Dermis microvascular lymphatic vessel endothelial cell (primary cell): ENCODE measurements around the gene APH1B. TPM values are rescaled to one million over a fixed set of nuclear protein-coding genes. Genes with fewer than 3 reads are reported as not detected.
A peak's percentile ranks its signal among the peaks of the same experiment; 100 is the strongest.

Experiments
- DNase-seq, 2 donors: peaks; one replicate each; pipeline versions ENCODE4 v3.0.0 to v3.0.0-alpha.2; 2010; ENCODE audit warnings: low read depth in 2 of 2
- total RNA-seq: library from RNA; depleted of rRNA; stranded (reverse); fragments of >200 nt; gene quantifications from 2 replicates; pipeline ENCODE4 v1.2.1, GENCODE V29; 2014

APH1B gene
- total RNA-seq, 1 donor from 2014 or later = 18.9 TPM

GRCh38 chr15:63252292-63252691 lies 25.1 kb upstream of the APH1B start:
- DNase-seq = no peak

DNA sequence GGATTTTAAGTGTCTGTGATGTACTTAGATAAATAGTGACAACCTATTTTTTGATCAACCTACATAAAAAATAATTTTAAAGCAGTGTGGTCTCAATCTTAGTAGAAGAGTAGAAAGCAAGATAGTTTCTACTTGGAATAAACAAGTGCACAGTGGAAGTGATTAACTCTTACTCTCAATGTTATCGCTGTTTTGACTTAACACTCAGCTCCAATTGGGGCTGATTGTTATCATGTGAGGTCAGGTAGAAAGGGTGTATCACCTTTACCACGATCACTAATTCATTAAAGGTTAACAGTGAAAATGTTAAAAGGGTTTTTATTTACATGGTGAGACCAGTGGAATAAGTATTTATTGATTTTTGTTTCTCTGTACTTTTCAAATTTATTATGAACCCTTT lies 22.4 kb upstream of the APH1B start:
- DNase-seq = no peak

DNA sequence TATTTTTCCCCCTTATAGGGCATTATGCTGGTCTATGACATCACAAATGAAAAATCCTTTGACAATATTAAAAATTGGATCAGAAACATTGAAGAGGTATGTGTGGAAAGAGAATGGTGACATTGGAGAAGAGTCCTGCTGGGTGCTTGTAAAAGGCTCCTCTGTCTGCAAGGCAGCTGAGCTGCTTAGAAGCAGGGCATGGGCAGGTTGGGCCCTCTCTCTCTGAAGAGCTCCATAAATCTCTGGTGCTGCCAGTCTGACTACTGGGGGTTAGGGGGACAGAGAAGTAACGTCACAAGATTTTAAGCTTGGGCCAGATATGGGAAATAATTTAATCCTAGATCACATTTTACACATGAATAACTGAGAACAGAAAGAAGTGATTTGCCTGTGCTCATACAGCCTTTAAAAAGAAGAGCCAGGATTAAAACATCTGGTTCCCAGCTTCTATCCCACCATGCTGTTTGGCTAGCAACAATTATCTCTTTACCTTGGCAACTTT lies 21.9 kb upstream of the APH1B start:
- DNase-seq = no peak

DNA sequence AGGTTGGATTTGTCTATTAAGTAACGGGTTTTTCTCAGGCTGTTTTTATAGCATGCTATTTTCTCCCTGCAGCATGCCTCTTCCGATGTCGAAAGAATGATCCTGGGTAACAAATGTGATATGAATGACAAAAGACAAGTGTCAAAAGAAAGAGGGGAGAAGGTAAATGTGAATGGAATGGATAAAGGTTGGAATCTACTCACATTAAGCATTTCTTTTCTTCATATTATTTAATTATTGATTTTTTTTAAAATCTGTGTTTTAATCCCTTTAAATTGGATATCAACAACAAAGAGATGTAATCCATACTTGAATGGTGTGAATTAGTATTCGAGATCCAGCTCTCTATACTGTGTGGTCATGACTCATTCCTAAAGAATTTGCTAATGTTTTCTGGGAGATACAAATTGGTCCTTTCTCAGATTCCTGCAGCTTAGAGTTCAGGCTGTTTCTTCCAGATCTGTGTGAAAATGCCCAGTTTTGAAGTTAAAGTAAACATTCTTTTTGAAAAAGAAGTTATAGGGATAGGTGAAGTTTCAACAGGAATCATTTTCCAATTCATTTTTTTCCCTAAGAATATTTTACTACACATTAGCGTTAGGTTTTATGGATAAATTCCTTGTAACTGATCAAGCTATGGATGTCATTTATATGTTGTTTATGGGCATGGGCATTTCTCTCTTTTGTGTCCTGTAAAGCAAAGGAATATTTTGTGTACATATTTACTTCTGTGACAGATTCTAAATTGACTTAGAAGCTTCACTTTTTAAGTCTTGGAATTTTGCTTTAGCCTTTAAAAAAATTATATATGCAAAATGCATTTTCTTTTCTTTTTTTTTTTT lies 20.8 kb upstream of the APH1B start:
- peak in 1 of 2 donors; percentile 75 for DNase-seq

DNA sequence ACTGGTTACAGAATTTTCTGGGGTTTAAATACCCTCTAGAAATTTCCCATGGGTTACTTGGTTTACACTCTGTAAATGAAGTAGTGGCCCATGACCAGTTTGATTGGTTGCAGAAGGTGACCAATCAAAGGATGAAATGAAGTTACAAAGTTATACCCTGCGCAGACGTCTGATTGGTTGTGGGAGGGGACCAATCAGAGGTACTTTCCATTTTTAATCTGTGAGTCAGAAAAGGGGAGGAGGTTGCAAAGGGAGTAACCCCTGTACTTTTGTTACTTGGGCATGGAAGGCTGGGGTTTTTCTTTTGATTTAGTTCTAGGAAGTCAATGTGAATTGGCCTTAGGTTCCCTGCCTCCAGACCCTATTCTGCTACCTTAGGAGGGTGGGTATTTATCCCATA lies 18.7 kb upstream of the APH1B start:
- no peak for DNase-seq

DNA sequence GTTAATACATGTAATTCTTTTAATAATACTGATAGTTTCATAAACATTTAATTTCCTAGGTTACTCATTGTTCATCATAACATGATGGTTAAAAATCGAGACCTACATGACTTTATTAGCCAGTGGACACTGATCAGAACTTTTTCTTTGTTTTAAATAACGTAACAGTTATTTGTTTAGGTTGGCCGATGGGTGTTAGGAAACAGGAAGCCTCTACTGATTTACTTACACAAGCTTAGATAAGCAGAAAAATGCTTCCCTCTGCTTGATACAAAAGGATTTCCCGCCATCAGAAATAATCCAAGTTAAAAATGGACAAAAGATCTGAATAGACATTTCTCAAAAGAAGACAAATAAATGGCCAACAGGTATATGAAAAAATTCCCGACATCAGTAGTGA lies 16.6 kb upstream of the APH1B start:
- peak; percentile 83 to 87 for DNase-seq

- no peak for DNase-seq
Observed at GRCh38 chr15:63261311-63261710, 16.1 kb upstream of the APH1B start.

- no peak for DNase-seq
Observed at GRCh38 chr15:63263519-63263918, 13.9 kb upstream of the APH1B start.

DNA sequence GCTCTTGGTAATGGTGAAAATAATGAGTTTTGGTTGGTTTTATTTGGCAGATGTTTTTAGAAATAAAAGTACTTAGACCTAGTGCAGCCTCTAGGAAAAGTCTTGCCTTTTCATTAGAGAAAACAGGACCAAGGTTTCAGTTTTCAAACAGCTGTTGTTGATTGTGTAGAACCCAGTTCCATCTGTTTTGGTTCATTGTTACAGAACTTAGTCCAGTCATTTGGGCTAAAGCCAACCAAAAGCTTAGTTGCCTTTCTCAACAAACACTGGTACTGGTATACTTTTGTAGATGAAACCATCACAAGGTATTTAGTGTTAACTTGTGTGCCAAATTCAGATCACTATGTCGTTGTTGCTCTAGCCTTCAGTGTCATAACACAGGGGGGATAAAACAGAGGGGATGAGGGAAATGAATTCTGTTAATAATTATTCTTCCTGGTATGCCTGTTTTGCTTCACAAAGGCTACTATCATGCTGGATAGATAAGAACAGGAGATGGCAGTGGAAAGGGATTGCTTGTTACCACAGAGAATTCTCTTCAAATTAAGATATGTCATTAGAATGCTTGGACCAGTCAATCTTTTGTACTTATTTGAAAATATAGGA lies 12.6 kb upstream of the APH1B start:
- DNase-seq = no peak

GRCh38 chr15:63274427-63274826 lies 3.0 kb upstream of the APH1B start:
- DNase-seq = no peak

GRCh38 chr15:63276342-63277037 lies 915 bp upstream of the APH1B start:
- DNase-seq = no peak

- no peak for DNase-seq
Observed at GRCh38 chr15:63277893-63278456, 570 bp downstream of the APH1B start.

- no peak for DNase-seq
Observed at GRCh38 chr15:63283126-63283525, 5.7 kb downstream of the APH1B start.

DNA sequence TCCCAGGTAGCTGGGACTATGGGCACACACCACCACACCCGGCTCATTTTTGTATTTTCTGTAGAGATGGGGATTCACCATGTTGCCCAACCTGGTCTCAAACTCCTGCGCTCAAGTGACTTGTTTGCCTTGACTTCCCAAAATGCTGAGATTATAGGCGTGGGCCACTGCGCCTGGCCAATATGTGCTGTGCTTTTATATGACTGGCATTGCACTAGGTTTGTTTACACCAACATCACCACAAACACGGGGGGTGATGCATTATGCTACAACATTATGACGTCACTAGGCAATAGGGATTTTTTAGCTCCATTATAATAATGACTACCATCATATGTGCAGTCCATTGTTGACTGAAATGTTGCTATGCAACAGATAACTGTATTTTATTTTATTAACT lies 6.9 kb downstream of the APH1B start:
- DNase-seq = no peak

DNA sequence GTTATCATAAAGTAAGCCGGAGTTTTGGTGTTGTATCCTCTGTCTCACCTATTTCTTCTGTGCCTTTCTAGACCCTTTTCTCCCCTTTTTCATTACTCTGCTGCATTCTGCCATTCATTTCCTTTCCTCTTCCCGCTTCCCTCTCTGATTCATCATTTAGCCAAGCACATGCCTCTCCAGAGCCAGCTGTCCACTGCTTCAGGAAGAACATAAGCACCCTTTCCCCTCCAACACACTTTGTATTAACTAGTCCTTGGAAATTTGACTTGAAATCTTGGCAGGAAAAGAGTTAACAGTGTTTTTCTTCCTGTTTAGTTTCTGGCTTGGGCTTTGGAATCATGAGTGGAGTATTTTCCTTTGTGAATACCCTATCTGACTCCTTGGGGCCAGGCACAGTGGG lies 9.7 kb downstream of the APH1B start:
- DNase-seq = peak; percentile 31 to 84

DNA sequence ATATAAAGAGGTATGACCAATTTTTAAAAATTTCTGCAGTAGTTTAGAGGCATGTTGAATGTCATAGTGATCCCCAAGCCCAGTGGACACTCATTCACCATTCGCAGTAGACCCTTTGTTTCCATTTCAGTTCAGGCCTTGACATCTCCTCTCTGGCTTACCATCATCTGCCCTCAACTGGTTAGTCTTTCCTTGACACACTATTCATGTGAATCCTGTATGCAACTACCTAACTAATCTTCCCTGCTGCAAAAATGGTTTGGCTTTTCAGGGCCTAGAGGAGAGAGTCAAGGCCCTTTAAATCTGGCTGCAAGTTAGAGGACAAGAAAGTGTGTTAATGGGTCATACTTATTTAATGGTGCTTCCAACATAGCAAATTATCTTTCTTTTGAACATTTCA lies 10.9 kb downstream of the APH1B start:
- DNase-seq = peak in 1 of 2 donors; percentile 25

- peak; percentile 61 to 76 for DNase-seq
Observed at GRCh38 chr15:63288778-63289378, 11.5 kb downstream of the APH1B start.

DNA sequence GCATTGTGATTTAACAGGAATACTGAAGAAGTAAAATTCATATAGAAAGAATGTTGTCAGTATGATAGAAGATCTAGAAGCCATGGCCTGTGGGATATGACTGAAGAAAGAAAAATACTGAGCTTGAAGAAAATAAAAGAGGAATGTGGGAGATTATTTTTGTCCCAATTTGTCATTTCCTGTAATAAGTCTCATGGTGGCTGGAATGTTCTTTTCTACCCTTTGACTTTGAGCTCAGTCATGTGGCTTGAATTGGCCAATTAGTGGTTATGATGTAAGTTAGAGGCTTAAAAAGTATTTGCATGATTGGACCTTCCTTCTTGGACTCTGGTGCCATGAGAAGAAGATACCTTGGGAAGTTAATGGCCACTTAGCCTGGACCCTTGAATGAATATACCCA lies 14.1 kb downstream of the APH1B start:
- DNase-seq = peak; percentile 63 to 84

- no peak for DNase-seq
Observed at GRCh38 chr15:63292241-63292640, 14.8 kb downstream of the APH1B start.

DNA sequence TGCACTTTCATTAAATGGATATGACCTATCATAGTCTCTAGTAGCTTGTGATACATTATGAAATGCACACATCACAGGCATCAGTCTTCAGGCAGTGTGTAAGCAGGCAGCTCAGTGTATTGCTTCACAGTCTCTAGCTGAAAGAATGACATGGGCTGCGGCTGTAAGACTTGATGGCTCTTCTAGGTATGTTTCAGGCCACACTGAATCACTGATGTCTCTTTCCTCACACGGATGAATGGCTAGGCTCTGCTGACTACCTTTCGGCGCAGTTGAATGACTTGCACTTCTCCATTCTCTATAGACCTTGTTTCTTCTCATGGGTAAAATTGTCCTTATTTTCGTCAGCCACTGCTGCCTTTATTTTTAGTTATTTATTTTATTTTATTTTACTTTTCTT lies 15.4 kb downstream of the APH1B start:
- DNase-seq = no peak

GRCh38 chr15:63294359-63294758 lies 17.0 kb downstream of the APH1B start:
- DNase-seq = no peak

- no peak for DNase-seq
Observed at GRCh38 chr15:63295341-63295740, 17.9 kb downstream of the APH1B start.
